Keratinocyte (primary cell): ENCODE results near the gene FAM47C. TPM values are rescaled to one million over a fixed set of nuclear protein-coding genes. Genes with fewer than 3 reads are reported as not detected.
"Not testable (repeated sequence)": the region's sequence is repeated elsewhere in the genome, so short reads cannot be mapped to it uniquely, and the experiment has no call there.

Experiments used
- DNase-seq: peaks from one replicate; pipeline ENCODE4 v3.0.0-alpha.2; 2011; ENCODE audit warnings: low read depth, missing footprints, low spot score
- FAIRE-seq: peaks from 2 replicates; lab custom pipeline; 2011; peaks lifted over from hg19 to GRCh38; lab: Jason Lieb, UNC
- H2AFZ ChIP-seq: 2 replicates; pipeline ENCODE4 v1.6.0; 2012; ENCODE audit warnings: low read length, control low read depth, inconsistent platforms; ENCODE audit not compliant: control insufficient read depth
- H3K27ac ChIP-seq: 2 replicates; pipeline ENCODE4 v1.5.1; 2011; ENCODE audit warnings: low read length; ENCODE audit not compliant: control insufficient read depth, insufficient read depth
- H3K27me3 ChIP-seq: 3 replicates; pipeline ENCODE4 v1.6.0; 2011; ENCODE audit warnings: low read length; ENCODE audit not compliant: control insufficient read depth, insufficient read depth; ENCODE audit errors: extremely low read depth
- H3K36me3 ChIP-seq, 2 experiments: 2 replicates in 1 of 2; 3 replicates in 1 of 2; pipeline ENCODE4 v1.5.1; 2011; ENCODE audit warnings: low read length in 2 of 2, mild to moderate bottlenecking in 1 of 2; ENCODE audit not compliant: control insufficient read depth in 2 of 2, insufficient read depth in 2 of 2; ENCODE audit errors: extremely low read depth in 1 of 2
- H3K4me1 ChIP-seq: 3 replicates; pipeline ENCODE4 v1.5.1; 2011; ENCODE audit warnings: low read length; ENCODE audit not compliant: control insufficient read depth, insufficient read depth; ENCODE audit errors: extremely low read depth
- H3K4me2 ChIP-seq: 3 replicates; pipeline ENCODE4 v1.6.0; 2011; ENCODE audit warnings: low read depth, low read length; ENCODE audit not compliant: control insufficient read depth, insufficient read depth; ENCODE audit errors: extremely low read depth
- H3K4me3 ChIP-seq, 3 experiments: fragments of 200-600 bp in 1 of 3; sonication (generic) in 1 of 3; 2 replicates in 2 of 3; 3 replicates in 1 of 3; pipeline ENCODE4 v1.5.1; 2011 to 2016; ENCODE audit warnings: low read length in 3 of 3, mild to moderate bottlenecking in 3 of 3, control low read depth in 2 of 3, inconsistent platforms in 1 of 3, low read depth in 1 of 3, mixed read lengths in 1 of 3, mixed run types in 1 of 3, moderate library complexity in 1 of 3; ENCODE audit not compliant: control insufficient read depth in 2 of 3, insufficient read depth in 2 of 3; ENCODE audit errors: extremely low read depth in 1 of 3
- H3K79me2 ChIP-seq: 2 replicates; pipeline ENCODE4 v1.6.0; 2012; ENCODE audit warnings: low read length; ENCODE audit not compliant: control insufficient read depth, insufficient read depth
- H3K9ac ChIP-seq: 3 replicates; pipeline ENCODE4 v1.6.0; 2011; ENCODE audit warnings: low read length; ENCODE audit not compliant: control insufficient read depth, insufficient read depth; ENCODE audit errors: extremely low read depth
- H3K9me1 ChIP-seq: 3 replicates; pipeline ENCODE4 v1.6.0; 2011; ENCODE audit warnings: low read length; ENCODE audit not compliant: control insufficient read depth, insufficient read depth; ENCODE audit errors: extremely low read depth
- H3K9me3 ChIP-seq: 2 replicates; pipeline ENCODE4 v1.5.1; 2012; ENCODE audit warnings: low read depth, low read length; ENCODE audit not compliant: control insufficient read depth
- H4K20me1 ChIP-seq: 3 replicates; pipeline ENCODE4 v1.6.0; 2011; ENCODE audit warnings: low read length; ENCODE audit not compliant: control insufficient read depth, insufficient read depth; ENCODE audit errors: extremely low read depth
- CTCF ChIP-seq, 3 experiments: IDR thresholded peaks in 1 of 3; conservative IDR thresholded peaks in 1 of 3; optimal IDR thresholded peaks in 1 of 3; 2 replicates in 2 of 3; 3 replicates in 1 of 3; pipeline versions ENCODE3 to v1.5.1; 2011; ENCODE audit warnings: low read length in 3 of 3, mild to moderate bottlenecking in 3 of 3, moderate library complexity in 2 of 3, control low read depth in 1 of 3, inconsistent platforms in 1 of 3; ENCODE audit not compliant: insufficient read depth in 2 of 3; ENCODE audit errors: extremely low read depth in 1 of 3
- EZH2 ChIP-seq: IDR thresholded peaks from one replicate; pipeline ENCODE4 v1.6.1; 2012; ENCODE audit warnings: inconsistent platforms, mild to moderate bottlenecking, low read length, moderate library complexity
- dilution Hi-C: fragments of 300-500 bp; cut with MboI; formaldehyde crosslinking; loops from one replicate; pipeline ENCODE4 v1.7.0; 2020; ENCODE audit warnings: low sequenced_read_pairs; ENCODE audit not compliant: extremely low pct_ligation_motif_present
- polyA plus RNA-seq, 5 experiments: library from polyadenylated mRNA; depleted of rRNA in 3 of 5; stranded (reverse) in 3 of 5; stranded (forward) in 1 of 5; unstranded in 1 of 5; fragments of >200 nt; gene quantifications; 1 replicate in 1 of 5; 2 replicates in 3 of 5; 3 replicates in 1 of 5; pipeline versions ENCODE4 v1.2.1 to v1.2.3, GENCODE V29; 2011 to 2012; ENCODE audit warnings: missing spikeins in 2 of 5, low read depth in 1 of 5, low replicate concordance in 1 of 5

The FAM47C gene
- polyA plus RNA-seq, 1 donor (not counting 4 experiments of a cell fraction or from before 2014, with no cell fraction given) = not detected

GRCh38 chrX:36978886-36979285, 29.3 kb upstream of the FAM47C start:
- H4K20me1 ChIP-seq = no peaks in the 10 kb centered on the region
- H3K9me1 ChIP-seq = no peaks in the 10 kb centered on the region
- no peaks in the 10 kb centered on the region for H3K9me3 ChIP-seq
- H3K4me1 ChIP-seq = no peaks in the 10 kb centered on the region
- TF ChIP-seq EZH2 (no peak), CTCF (optimal IDR thresholded peaks at IDR 0.05 in 1 of 3, IDR thresholded peaks at IDR 0.05 in 1 of 3, conservative IDR thresholded peaks at IDR 0.05 in 1 of 3; ENCODE audit: extremely low read depth in 1 of 3, insufficient read depth in 2 of 3, low read length in 3 of 3) (no peak)
- FAIRE-seq (peak; percentile 43), DNase-seq (no peak)
- dilution Hi-C loops = no loop called here
- H3K9ac ChIP-seq = no peak overlapping the region
- no peaks in the 10 kb centered on the region for H3K27me3 ChIP-seq
- H3K4me2 ChIP-seq = no peak overlapping the region
- no peaks in the 10 kb centered on the region for H3K79me2 ChIP-seq
- no peaks in the 10 kb centered on the region for H3K36me3 ChIP-seq
- H3K4me3 ChIP-seq = no peak overlapping the region
- no peak overlapping the region for H3K27ac ChIP-seq
- no peak overlapping the region for H2AFZ ChIP-seq

GRCh38 chrX:36983831-36984230, 24.3 kb upstream of the FAM47C start:
- Histone ChIP-seq H4K20me1 (no peaks in the 10 kb centered on the region), H3K27ac (no peak overlapping the region), H3K79me2 (no peaks in the 10 kb centered on the region), H3K9me3 (no peaks in the 10 kb centered on the region), H3K4me3 (no peak overlapping the region), H2AFZ (no peak overlapping the region), H3K4me1 (no peaks in the 10 kb centered on the region), H3K9me1 (no peaks in the 10 kb centered on the region), H3K27me3 (peaks cover 8% of the 10 kb centered on the region), H3K9ac (no peak overlapping the region), H3K4me2 (no peak overlapping the region), H3K36me3 (no peaks in the 10 kb centered on the region)
- TF ChIP-seq CTCF (optimal IDR thresholded peaks at IDR 0.05 in 1 of 3, IDR thresholded peaks at IDR 0.05 in 1 of 3, conservative IDR thresholded peaks at IDR 0.05 in 1 of 3; ENCODE audit: extremely low read depth in 1 of 3, insufficient read depth in 2 of 3, low read length in 3 of 3) (no peak), EZH2 (no peak)
- FAIRE-seq (peak; percentile 20), DNase-seq (no peak)
- dilution Hi-C loops = no loop called here

- H3K4me2 ChIP-seq, H3K79me2 ChIP-seq, H3K27me3 ChIP-seq, H3K9me3 ChIP-seq, FAIRE-seq, H3K9me1 ChIP-seq, dilution Hi-C loops, H3K4me3 ChIP-seq, H4K20me1 ChIP-seq, H2AFZ ChIP-seq, H3K9ac ChIP-seq, H3K4me1 ChIP-seq, H3K27ac ChIP-seq, DNase-seq, H3K36me3 ChIP-seq: not testable (repeated sequence)
Observed at GRCh38 chrX:36985416-36986209, 22.6 kb upstream of the FAM47C start.
